Naive thymus-derived CD8-positive, alpha-beta T cell (primary cell): ENCODE data around the gene ATRN. TPM values are rescaled to one million over a fixed set of nuclear protein-coding genes. Genes with fewer than 3 reads are reported as not detected.

Source experiments
- ATAC-seq, 2 donors: fragments of 150-1000 bp; cut with Tn5 transposase in 1 of 2; sonication (Bioruptor Pico), chemical (Tn5 transposase) in 1 of 2; 1 replicate in 1 of 2; 2 replicates in 1 of 2; pipeline ENCODE4 v1.10.0; 2021; ENCODE audit warnings: mild to moderate bottlenecking in 2 of 2, moderate library complexity in 2 of 2
- POLR2A ChIA-PET: fragments of 350-600 bp; sonication (Branson Sonifier 250); formaldehyde crosslinking; loops from one replicate; lab custom pipeline; 2021; ENCODE audit warnings: antibody characterized with exemption; lab: Charles Lee
- DNase-seq, 10 donors: peaks; one replicate each; pipeline versions ENCODE4 v3.0.0 to v3.0.0-alpha.2; 2020 to 2022
- H3K27ac Mint-ChIP-seq, 10 donors: one replicate each; pipeline ENCODE4 v1.8.0; 2020 to 2022; ENCODE audit warnings: mild to moderate bottlenecking in 10 of 10, mixed read lengths in 10 of 10, moderate library complexity in 4 of 10, inconsistent platforms in 1 of 10
- H3K27me3 Mint-ChIP-seq, 5 donors: one replicate each; pipeline ENCODE4 v1.8.0; 2021 to 2022; ENCODE audit warnings: mixed read lengths in 5 of 5
- H3K36me3 Mint-ChIP-seq, 3 donors: one replicate each; pipeline ENCODE4 v1.8.0; 2020 to 2022; ENCODE audit warnings: mixed read lengths in 3 of 3, mild to moderate bottlenecking in 2 of 3, inconsistent platforms in 1 of 3
- H3K4me1 Mint-ChIP-seq, 4 donors: one replicate each; pipeline ENCODE4 v1.8.0; 2021 to 2022; ENCODE audit warnings: mixed read lengths in 4 of 4
- H3K4me3 Mint-ChIP-seq, 10 donors: one replicate each; pipeline ENCODE4 v1.8.0; 2020 to 2022; ENCODE audit warnings: mild to moderate bottlenecking in 10 of 10, mixed read lengths in 10 of 10, moderate library complexity in 6 of 10, inconsistent platforms in 1 of 10
- H3K9me3 Mint-ChIP-seq, 9 donors: one replicate each; pipeline ENCODE4 v1.8.0; 2020 to 2022; ENCODE audit warnings: mixed read lengths in 9 of 9, mild to moderate bottlenecking in 3 of 9, inconsistent platforms in 1 of 9, moderate library complexity in 1 of 9
- polyA plus RNA-seq, 3 donors: library from polyadenylated mRNA; unstranded; fragments of 300-500 nt; fragmentation: Illumina TruSeq; gene quantifications; one replicate each; pipeline ENCODE4 v1.2.3, GENCODE V29; 2021
- total RNA-seq, 8 experiments: library from RNA in 2 of 8; stranded (reverse) in 2 of 8; gene quantifications; one replicate each; pipeline ENCODE4 v1.2.3 and lab custom pipeline; 2021 to 2026

Gene ATRN
- total and polyA plus RNA-seq, 5 experiments from 2014 or later = 7.0 to 13.9 (median 9.4) TPM

GRCh38 chr20:3449319-3449718 lies 21.5 kb upstream of the ATRN start:
- ATAC-seq (no peak), DNase-seq (no peak)
- Mint-ChIP-seq H3K4me3 (no peak overlapping the region), H3K36me3 (no peaks in the 10 kb centered on the region), H3K4me1 (peaks cover 0 to 3% (median 0%) of the 10 kb centered on the region in 4 donors), H3K27ac (no peak overlapping the region), H3K9me3 (no peaks in the 10 kb centered on the region), H3K27me3 (peaks cover under 1 to 7% (median 3%) of the 10 kb centered on the region in 5 donors)
- POLR2A ChIA-PET = no interaction called here

GRCh38 chr20:3452136-3452535 lies 18.7 kb upstream of the ATRN start:
- no peak for ATAC-seq
- POLR2A ChIA-PET = no interaction called here

GRCh38 chr20:3452690-3453089 lies 18.1 kb upstream of the ATRN start:
- no peaks in the 10 kb centered on the region for H3K36me3 Mint-ChIP-seq
- POLR2A ChIA-PET = no interaction called here

More at GRCh38 chr20:3452136-3452535, 18.7 kb upstream of the ATRN start:
- Mint-ChIP-seq H3K4me3 (no peak overlapping the region), H3K4me1 (peaks cover 0 to 4% (median 0%) of the 10 kb centered on the region in 4 donors), H3K27me3 (peaks cover 1 to 9% (median 5%) of the 10 kb centered on the region in 5 donors), H3K9me3 (no peaks in the 10 kb centered on the region), H3K36me3 (no peaks in the 10 kb centered on the region), H3K27ac (no peak overlapping the region)
- no peak for DNase-seq

GRCh38 chr20:3454831-3455230 lies 16.0 kb upstream of the ATRN start:
- Mint-ChIP-seq H3K4me3 (no peak overlapping the region), H3K4me1 (peaks cover 0 to 2% (median 0%) of the 10 kb centered on the region in 4 donors), H3K36me3 (no peaks in the 10 kb centered on the region), H3K27ac (no peak overlapping the region), H3K9me3 (no peaks in the 10 kb centered on the region), H3K27me3 (peaks cover 3 to 16% (median 5%) of the 10 kb centered on the region in 5 donors)
- DNase-seq (no peak), ATAC-seq (no peak)
- POLR2A ChIA-PET = no interaction called here

More at GRCh38 chr20:3452690-3453089, 18.1 kb upstream of the ATRN start:
- peaks cover 0 to 2% (median 0%) of the 10 kb centered on the region in 4 donors for H3K4me1 Mint-ChIP-seq
- no peaks in the 10 kb centered on the region for H3K9me3 Mint-ChIP-seq
- DNase-seq = no peak
- no peak for ATAC-seq
- no peak overlapping the region for H3K4me3 Mint-ChIP-seq
- no peak overlapping the region for H3K27ac Mint-ChIP-seq
- H3K27me3 Mint-ChIP-seq = peaks cover 1 to 13% (median 5%) of the 10 kb centered on the region in 5 donors

DNA sequence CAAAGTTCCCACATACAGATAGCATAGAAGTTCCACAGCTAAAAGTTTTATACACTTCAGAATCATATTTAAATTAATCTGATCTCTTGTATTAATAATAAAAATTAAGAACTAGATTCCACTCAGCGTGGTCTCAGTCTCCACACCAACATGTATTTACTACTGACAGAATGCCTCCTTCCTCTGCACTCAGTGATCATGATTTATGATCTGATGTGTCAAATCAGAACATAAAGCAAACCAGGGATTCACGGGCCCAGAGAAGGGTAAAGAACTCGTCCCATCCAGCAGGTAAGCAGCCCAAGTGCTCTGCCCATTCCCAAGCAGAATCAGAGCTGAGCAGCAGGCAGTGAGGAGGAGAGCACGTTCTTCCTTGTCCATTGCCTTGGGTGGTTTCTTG lies 14.2 kb upstream of the ATRN start:
- Mint-ChIP-seq H3K36me3 (no peaks in the 10 kb centered on the region), H3K27ac (peak overlapping the region in 1 of 10 donors; percentile 31), H3K4me3 (no peak overlapping the region), H3K27me3 (peaks cover 0 to 16% (median 5%) of the 10 kb centered on the region in 5 donors), H3K4me1 (peaks cover 0 to 3% (median 0%) of the 10 kb centered on the region in 4 donors), H3K9me3 (no peaks in the 10 kb centered on the region)
- ATAC-seq = no peak
- DNase-seq = no peak
- POLR2A ChIA-PET = no interaction called here

DNA sequence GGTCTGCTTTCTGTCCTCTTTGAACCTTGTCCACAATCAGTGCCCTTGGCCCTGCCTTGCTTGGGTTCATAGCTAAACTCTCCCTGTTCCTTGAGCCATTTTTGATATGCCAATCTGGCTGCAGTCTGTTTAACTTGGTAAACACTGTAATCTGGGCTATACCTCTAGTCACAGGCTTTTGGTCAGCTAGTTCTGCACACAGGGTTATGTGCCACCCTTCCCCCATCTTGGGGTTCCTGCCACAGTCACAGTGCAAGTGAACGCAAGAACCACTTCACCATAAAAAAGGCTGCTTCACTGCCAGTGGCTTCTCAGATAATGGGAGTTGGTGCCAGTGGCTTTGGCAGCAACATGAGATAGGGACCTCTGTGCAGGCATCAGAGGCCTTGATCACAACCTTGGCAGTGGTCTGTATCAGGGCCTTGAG lies 10.9 kb upstream of the ATRN start:
- peaks cover 0 to 3% (median 0%) of the 10 kb centered on the region in 4 donors for H3K4me1 Mint-ChIP-seq
- DNase-seq = no peak
- peak overlapping the region in 1 of 10 donors; percentile 11 for H3K27ac Mint-ChIP-seq
- no peaks in the 10 kb centered on the region for H3K36me3 Mint-ChIP-seq
- peaks cover 2 to 10% (median 6%) of the 10 kb centered on the region in 5 donors for H3K27me3 Mint-ChIP-seq
- H3K4me3 Mint-ChIP-seq = no peak overlapping the region
- POLR2A ChIA-PET = no interaction called here
- ATAC-seq = no peak
- H3K9me3 Mint-ChIP-seq = no peaks in the 10 kb centered on the region

DNA sequence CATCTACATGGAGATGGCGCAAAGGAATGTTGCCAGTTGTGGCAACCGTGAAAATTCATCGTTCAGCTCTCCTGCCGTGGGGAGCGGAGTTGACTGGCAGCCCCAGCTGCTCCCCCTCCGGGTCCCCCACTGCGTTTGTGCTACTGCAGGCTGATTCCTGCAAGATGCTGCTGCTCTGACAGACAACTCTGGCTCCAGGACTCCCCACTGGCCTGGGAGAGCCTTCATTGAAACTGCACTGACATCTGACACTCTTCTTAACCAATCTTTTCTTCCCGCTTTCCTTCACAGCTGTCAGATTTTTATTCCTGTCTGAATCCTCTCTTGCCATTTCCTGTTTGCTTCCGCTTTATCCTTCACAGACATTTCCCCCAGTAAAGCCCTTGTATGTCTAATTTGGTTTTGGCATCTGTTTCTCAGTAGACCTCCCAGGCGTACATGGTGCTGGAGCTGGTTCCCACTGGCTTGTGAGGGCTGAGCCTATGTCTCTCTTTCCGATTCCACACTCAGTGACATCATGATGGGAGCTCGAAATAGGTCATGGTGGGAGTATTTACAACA lies 9.5 kb upstream of the ATRN start:
- Mint-ChIP-seq H3K27me3 (peaks cover 5 to 13% (median 7%) of the 10 kb centered on the region in 5 donors), H3K36me3 (no peaks in the 10 kb centered on the region), H3K4me3 (no peak overlapping the region), H3K4me1 (peaks cover 0 to 1% (median 0%) of the 10 kb centered on the region in 4 donors), H3K27ac (no peak overlapping the region), H3K9me3 (no peaks in the 10 kb centered on the region)
- POLR2A ChIA-PET = interaction anchor here (1.2 kb wide), 1 partner anchor 9 kb away, joined by 4 read pairs; no protein-coding TSS in a partner anchor
- no peak for DNase-seq
- ATAC-seq = no peak

DNA sequence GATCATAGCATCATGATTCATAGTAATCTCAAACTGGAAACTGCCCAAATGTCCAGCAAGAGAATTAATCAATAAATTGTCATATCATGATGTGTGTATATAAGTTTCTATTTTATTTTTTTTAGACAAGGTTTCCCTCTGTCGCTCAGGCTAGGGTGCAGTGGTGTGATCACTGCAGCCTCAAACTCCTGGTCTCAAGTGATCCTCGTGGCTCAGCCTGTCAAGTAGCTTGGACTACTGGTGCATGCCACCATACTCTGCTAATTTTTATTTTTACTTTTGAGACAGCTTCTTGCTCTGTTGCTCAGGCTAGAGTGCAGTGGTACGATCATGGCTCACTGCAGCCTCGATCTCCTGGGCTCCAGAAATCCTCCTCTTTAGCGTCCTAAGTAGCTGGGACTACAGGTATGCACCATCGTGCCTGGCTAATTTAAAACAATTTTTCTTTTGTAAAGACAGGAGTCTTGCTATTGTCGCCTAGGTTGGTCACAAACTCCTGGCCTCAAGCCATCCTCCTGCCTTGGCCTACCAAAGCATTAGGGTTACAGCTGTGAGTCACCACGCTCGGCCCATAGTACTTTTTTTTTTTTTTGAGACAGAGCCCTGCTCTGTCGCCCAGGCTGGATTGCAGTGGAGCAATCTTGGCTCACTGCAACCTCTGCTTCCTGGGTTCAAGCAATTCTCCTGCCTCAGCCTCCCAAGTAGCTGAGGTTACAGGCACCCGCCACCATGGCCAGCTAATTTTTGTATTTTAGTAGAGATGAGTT lies 8.7 kb upstream of the ATRN start:
- no peak overlapping the region for H3K27ac Mint-ChIP-seq
- peaks cover 0 to 1% (median 0%) of the 10 kb centered on the region in 4 donors for H3K4me1 Mint-ChIP-seq
- peaks cover 2 to 16% (median 7%) of the 10 kb centered on the region in 5 donors for H3K27me3 Mint-ChIP-seq

GRCh38 chr20:3464166-3464565 lies 6.7 kb upstream of the ATRN start:
- Mint-ChIP-seq H3K4me1 (peaks cover 0 to 1% (median 0%) of the 10 kb centered on the region in 4 donors), H3K27me3 (peaks cover 0 to 16% (median 5%) of the 10 kb centered on the region in 5 donors), H3K36me3 (no peaks in the 10 kb centered on the region), H3K4me3 (no peak overlapping the region), H3K9me3 (no peaks in the 10 kb centered on the region), H3K27ac (no peak overlapping the region)
- DNase-seq (no peak), ATAC-seq (no peak)
- POLR2A ChIA-PET = interaction anchor here (0.7 kb wide), 1 partner anchor 1088 kb away, joined by 8 read pairs; no protein-coding TSS in a partner anchor

More for the DNA sequence above, 8.7 kb upstream of the ATRN start:
- no peak for ATAC-seq
- POLR2A ChIA-PET = interaction anchor here (1.2 kb wide), 1 partner anchor 8 kb away, joined by 4 read pairs; no protein-coding TSS in a partner anchor
- Mint-ChIP-seq H3K36me3 (no peaks in the 10 kb centered on the region), H3K9me3 (no peaks in the 10 kb centered on the region), H3K4me3 (no peak overlapping the region)
- no peak for DNase-seq

DNA sequence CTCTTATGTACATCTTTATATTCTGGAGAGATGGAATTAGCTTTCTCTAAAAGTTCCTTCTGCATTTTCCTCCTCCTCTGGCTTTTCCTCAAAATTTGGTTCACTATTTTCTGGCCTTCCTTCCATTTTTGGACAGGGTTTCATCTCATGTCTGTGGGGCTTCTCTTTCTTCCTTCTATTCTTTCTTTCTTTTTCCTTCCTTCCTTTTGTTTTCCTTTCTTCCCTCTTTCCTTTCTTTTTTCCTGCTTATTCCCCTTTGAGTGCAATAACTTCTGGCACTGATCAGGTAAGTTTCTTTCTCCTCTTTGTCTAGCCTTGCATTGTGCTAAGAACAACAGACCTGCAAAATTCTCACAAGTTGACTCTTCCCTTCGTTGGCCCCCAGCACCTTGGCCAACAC lies 5.5 kb upstream of the ATRN start:
- H3K4me1 Mint-ChIP-seq = peaks cover 0 to 6% (median 2%) of the 10 kb centered on the region in 4 donors
- no peaks in the 10 kb centered on the region for H3K9me3 Mint-ChIP-seq
- ATAC-seq (no peak), DNase-seq (no peak)
- no peaks in the 10 kb centered on the region for H3K36me3 Mint-ChIP-seq
- H3K27me3 Mint-ChIP-seq = peaks cover 0 to 16% (median 5%) of the 10 kb centered on the region in 5 donors
- no peak overlapping the region for H3K4me3 Mint-ChIP-seq
- POLR2A ChIA-PET = no interaction called here
- no peak overlapping the region for H3K27ac Mint-ChIP-seq

- no peak for ATAC-seq
Observed at GRCh38 chr20:3470208-3470626, 601 bp upstream of the ATRN start.

GRCh38 chr20:3471397-3472021 lies 691 bp downstream of the ATRN start:
- POLR2A ChIA-PET = no interaction called here
- Mint-ChIP-seq H3K4me1 (peaks cover 25 to 43% (median 38%) of the 10 kb centered on the region in 4 donors), H3K27ac (peak overlapping the region; percentile 64 to 94 (median 86)), H3K27me3 (peaks cover 0 to 2% (median 0%) of the 10 kb centered on the region in 5 donors), H3K9me3 (no peaks in the 10 kb centered on the region), H3K4me3 (peak overlapping the region; percentile 89 to 96 (median 94)), H3K36me3 (peaks cover 0 to 2% (median 0%) of the 10 kb centered on the region in 3 donors)
- ATAC-seq (peak in 1 of 2 donors; percentile 15), DNase-seq (peak in 2 of 10 donors; percentile 4 to 7)

More at GRCh38 chr20:3470208-3470626, 601 bp upstream of the ATRN start:
- Mint-ChIP-seq H3K4me1 (peaks cover 25 to 40% (median 36%) of the 10 kb centered on the region in 4 donors), H3K36me3 (no peaks in the 10 kb centered on the region), H3K4me3 (peak overlapping the region; percentile 86 to 96 (median 91)), H3K9me3 (no peaks in the 10 kb centered on the region), H3K27me3 (peaks cover 0 to 11% (median 4%) of the 10 kb centered on the region in 5 donors), H3K27ac (peak overlapping the region; percentile 73 to 94 (median 86))
- POLR2A ChIA-PET = interaction anchor here (0.6 to 2.3 kb wide), 6 partner anchors 9 to 629 kb away, joined by 3 to 13 read pairs (median 4); partner anchors contain the start of gene VPS16
- no peak for DNase-seq
